GM12878 (cell line): ENCODE measurements around the gene LRRC61. TPM values are rescaled to one million over a fixed set of nuclear protein-coding genes. Genes with fewer than 3 reads are reported as not detected.

Experiments
- ATAC-seq: fragments of 200-7000 bp; cut with Tn5 transposase; 3 replicates; pipeline ENCODE4 v1.9.1; 2020; ENCODE audit warnings: mild to moderate bottlenecking, moderate library complexity
- BruUV-seq: library from RNA; stranded (reverse); fragments of 400-500 nt; replicated peaks from 2 replicates; lab custom pipeline; 2021; lab: Mats Ljungman, UMichigan
- CTCF ChIA-PET: fragments of 300-600 bp; sonication (Branson Sonifier 250); formaldehyde crosslinking; extraction: SDS; loops from one replicate; lab custom pipeline; 2021; ENCODE audit warnings: inconsistent platforms; lab: Yijun Ruan, JAX
- POLR2A ChIA-PET: fragments of 350-600 bp; formaldehyde crosslinking; extraction: SDS; loops from one replicate; lab custom pipeline; 2021; ENCODE audit warnings: inconsistent platforms; lab: Charles Lee
- RAD21 ChIA-PET: fragments of 300-600 bp; sonication (Branson Sonifier 250); formaldehyde crosslinking; loops from one replicate; lab custom pipeline; 2023; ENCODE audit warnings: antibody characterized with exemption; ENCODE audit not compliant: unreplicated experiment; lab: Charles Lee
- SMC1A ChIA-PET: fragments of 300-600 bp; sonication (Branson Sonifier 250); formaldehyde crosslinking; loops from one replicate; lab custom pipeline; 2023; ENCODE audit not compliant: unreplicated experiment, uncharacterized antibody; lab: Charles Lee
- DNase-seq: peaks from one replicate; pipeline ENCODE4 v3.0.0-alpha.2; 2011; ENCODE audit warnings: low read depth, low spot score
- FAIRE-seq: peaks from 3 replicates; lab custom pipeline; 2011; peaks lifted over from hg19 to GRCh38; lab: Jason Lieb, UNC
- H2AFZ ChIP-seq: 2 replicates; pipeline ENCODE4 v1.6.0; 2011; ENCODE audit warnings: low read depth, low read length, control low read depth; ENCODE audit not compliant: control insufficient read depth
- H3K27ac ChIP-seq: 2 replicates; pipeline ENCODE4 v1.5.1; 2011; ENCODE audit warnings: control low read depth; ENCODE audit not compliant: control insufficient read depth, insufficient read depth
- H3K27me3 ChIP-seq, 2 experiments: replicated peaks in 1 of 2; 2 replicates each; pipeline versions ENCODE4 v1.6.0 to v1.6.1; 2011; ENCODE audit warnings: low read length in 1 of 2; ENCODE audit not compliant: control insufficient read depth in 2 of 2, insufficient read depth in 2 of 2
- H3K36me3 ChIP-seq, 2 experiments: 2 replicates each; pipeline ENCODE4 v1.5.1; 2011; ENCODE audit warnings: low read length in 1 of 2; ENCODE audit not compliant: control insufficient read depth in 2 of 2, insufficient read depth in 2 of 2
- H3K4me1 ChIP-seq: 2 replicates; pipeline ENCODE4 v1.6.1; 2011; ENCODE audit warnings: mild to moderate bottlenecking, low read length, moderate library complexity, mixed read lengths; ENCODE audit not compliant: control insufficient read depth, insufficient read depth
- H3K4me2 ChIP-seq: 2 replicates; pipeline ENCODE4 v1.6.0; 2011; ENCODE audit warnings: control low read depth; ENCODE audit not compliant: control insufficient read depth, insufficient read depth
- H3K4me3 ChIP-seq: fragments of 200-600 bp; sonication (generic); 2 replicates; pipeline ENCODE4 v1.5.1; 2016
- H3K79me2 ChIP-seq: 2 replicates; pipeline ENCODE4 v1.6.0; 2011; ENCODE audit warnings: low read length; ENCODE audit not compliant: control insufficient read depth, insufficient read depth
- H3K9ac ChIP-seq: 2 replicates; pipeline ENCODE4 v1.8.0; 2011; ENCODE audit warnings: low read length, control low read depth, mixed read lengths; ENCODE audit not compliant: control insufficient read depth, insufficient read depth
- H3K9me3 ChIP-seq: replicated peaks from 3 replicates; pipeline ENCODE4 v1.5.1; 2011; ENCODE audit warnings: mild to moderate bottlenecking, low read length; ENCODE audit not compliant: control insufficient read depth, insufficient read depth
- H4K20me1 ChIP-seq: 2 replicates; pipeline ENCODE4 v1.6.0; 2011; ENCODE audit not compliant: control insufficient read depth, insufficient read depth
- DPF2 ChIP-seq: fragments of 450-650 bp; IDR thresholded peaks from 2 replicates; pipeline ENCODE4 v1.6.1; 2017; ENCODE audit warnings: mild to moderate bottlenecking
- GATAD2B ChIP-seq: fragments of 450-650 bp; conservative IDR thresholded peaks from 2 replicates; pipeline ENCODE4 v1.6.1; 2017; ENCODE audit warnings: low read depth, mild to moderate bottlenecking, moderate library complexity
- HSF1 ChIP-seq: fragments of 150-350 bp; IDR thresholded peaks from 2 replicates; pipeline ENCODE4 v1.6.1; 2014; ENCODE audit warnings: mild to moderate bottlenecking, low read depth, low read length
- JUNB ChIP-seq: IDR thresholded peaks from 2 replicates; pipeline ENCODE4 v1.6.1; 2016; ENCODE audit warnings: antibody characterized with exemption, mild to moderate bottlenecking
- MAX ChIP-seq: IDR thresholded peaks from 2 replicates; pipeline ENCODE4 v1.6.1; 2012; ENCODE audit warnings: low read depth, low read length, improper control_type of control experiment
- NKRF ChIP-seq: fragments of 450-650 bp; conservative IDR thresholded peaks from 2 replicates; pipeline ENCODE4 v1.6.1; 2017; ENCODE audit warnings: mild to moderate bottlenecking, moderate library complexity
- SREBF2 ChIP-seq: IDR thresholded peaks from 2 replicates; pipeline ENCODE4 v1.6.1; 2012; ENCODE audit warnings: mild to moderate bottlenecking, low read length
- STAT1 ChIP-seq: fragments of 450-650 bp; conservative IDR thresholded peaks from 2 replicates; pipeline ENCODE4 v1.6.1; 2014; ENCODE audit warnings: antibody characterized with exemption, mild to moderate bottlenecking
- USF1 ChIP-seq: IDR thresholded peaks from 2 replicates; pipeline ENCODE4 v1.6.1; 2011; ENCODE audit warnings: borderline replicate concordance, low read depth, mild to moderate bottlenecking, moderate library complexity, mixed read lengths, low read length; ENCODE audit not compliant: insufficient read depth; ENCODE audit errors: extremely low read length
- ZBED1 ChIP-seq: IDR thresholded peaks from 2 replicates; pipeline ENCODE4 v1.6.1; 2016; ENCODE audit warnings: borderline replicate concordance
- WGBS: methylation state at CpG from one replicate; pipeline ENCODE4 v1.1.6; 2016; ENCODE audit warnings: low lambda C conversion rate; ENCODE audit not compliant: insufficient replicate concordance, insufficient coverage; ENCODE audit errors: missing lambda C conversion rate; 5-methylcytosine and 5-hydroxymethylcytosine counted together
- in situ Hi-C: fragments of 300-500 bp; cut with MboI; formaldehyde crosslinking; loops from 9 replicates; pipeline ENCODE4 v1.14.3; 2018; ENCODE audit warnings: mixed read lengths
- intact Hi-C: fragments of 100-400 bp; cut with micrococcal nuclease; formaldehyde crosslinking; loops from one replicate; pipeline ENCODE4 v1.14.2; 2022; ENCODE audit not compliant: unreplicated experiment
- polyA plus RNA-seq, 11 experiments: library from polyadenylated mRNA; depleted of rRNA in 4 of 11; unstranded in 6 of 11; stranded (reverse) in 5 of 11; fragments of >200 nt; fragmentation: Nextera tagmentation in 4 of 11; fragmentation: Illumina TruSeq in 1 of 11; extraction: Ambion mirVana in 4 of 11; extraction: Trizol in 1 of 11; gene quantifications; 1 replicate in 1 of 11; 2 replicates in 10 of 11; pipeline versions ENCODE4 v1.2.1 to v1.2.3, GENCODE V29; 2011 to 2016; ENCODE audit warnings: inconsistent platforms in 2 of 11, missing spikeins in 2 of 11, low read depth in 1 of 11
- total RNA-seq, 4 experiments: library from RNA; depleted of rRNA in 3 of 4; stranded (reverse); fragments of >200 nt in 3 of 4; fragmentation: Illumina TruSeq in 1 of 4; extraction: Trizol in 1 of 4; gene quantifications; 2 replicates each; pipeline versions ENCODE4 v1.2.1 to v1.2.3, GENCODE V29; 2013 to 2021

Gene LRRC61
- total and polyA plus RNA-seq, 10 of the 15 experiments (the other 5 are each of a cell fraction or from before 2014, with no cell fraction given) = 1.4 to 54.2 (median 21.8) TPM

- WGBS = 98% methylated on average over 15 of the region's 30 CpGs
- Histone ChIP-seq H3K4me3 (no peak overlapping the region), H3K4me2 (no peak overlapping the region), H3K36me3 (peaks cover 17 to 20% of the 10 kb centered on the region in 2 experiments), H2AFZ (no peak overlapping the region), H4K20me1 (no peaks in the 10 kb centered on the region; the same call in 1 of the 2 replicates), H3K27me3 (no peaks in the 10 kb centered on the region), H3K4me1 (peaks cover 37% of the 10 kb centered on the region), H3K9me3 (no peaks in the 10 kb centered on the region), H3K27ac (no peak overlapping the region), H3K9ac (no peak overlapping the region), H3K79me2 (peaks cover 69% of the 10 kb centered on the region)
- TF ChIP-seq USF1 (no peak), ZBED1 (no peak), SREBF2 (no peak), HSF1 (no peak), DPF2 (no peak), GATAD2B (no peak), NKRF (no peak), STAT1 (no peak), MAX (no peak), JUNB (no peak)
- in situ Hi-C loops (no loop called here), intact Hi-C loops (no loop called here)
- SMC1A ChIA-PET = no interaction called here
- ATAC-seq (no peak), DNase-seq (no peak), FAIRE-seq (no peak)
- POLR2A ChIA-PET = interaction anchor here (3.0 kb wide), 1 partner anchor 12 kb away, joined by 10 read pairs; no protein-coding TSS in a partner anchor
- BruUV-seq = no TSS peak
- RAD21 ChIA-PET = no interaction called here
- CTCF ChIA-PET = interaction anchor here (7.7 kb wide), 1 partner anchor 33 kb away, joined by 70 read pairs; a partner anchor contains a TSS
These were observed 48.8 kb downstream of the LRRC61 start for GRCh38 chr7:150371996-150372270.
